GM23338 (cell line): ENCODE data around the gene TSPAN7. TPM values are rescaled to one million over a fixed set of nuclear protein-coding genes. Genes with fewer than 3 reads are reported as not detected.

Experiments
- ATAC-seq: fragments of 200-7000 bp; cut with Tn5 transposase; 3 replicates; pipeline ENCODE4 v1.9.1; 2020
- DNase-seq: peaks from one replicate; pipeline ENCODE4 v3.0.0-alpha.2; 2015; ENCODE audit warnings: low spot score
- H2AFZ ChIP-seq: fragments of 200-600 bp; sonication (generic); 2 replicates; pipeline ENCODE4 v1.8.0; 2016; ENCODE audit warnings: antibody characterized with exemption, mild to moderate bottlenecking, moderate library complexity
- H3F3A ChIP-seq: fragments of 200-600 bp; sonication (generic); replicated peaks from 2 replicates; pipeline ENCODE4 v1.8.0; 2017; ENCODE audit warnings: antibody characterized with exemption, mixed run types, low read depth
- H3K27ac ChIP-seq: fragments of 200-600 bp; sonication (generic); 2 replicates; pipeline ENCODE4 v1.6.1; 2016; ENCODE audit warnings: low read depth
- H3K27me3 ChIP-seq: fragments of 200-600 bp; sonication (generic); 2 replicates; pipeline ENCODE4 v1.8.0; 2016; ENCODE audit warnings: mild to moderate bottlenecking, mixed run types, moderate library complexity; ENCODE audit not compliant: insufficient read depth
- H3K36me3 ChIP-seq: fragments of 200-600 bp; sonication (generic); 2 replicates; pipeline ENCODE4 v1.8.0; 2016; ENCODE audit warnings: mild to moderate bottlenecking; ENCODE audit not compliant: insufficient read depth
- H3K4me1 ChIP-seq: fragments of 200-600 bp; sonication (generic); 2 replicates; pipeline ENCODE4 v1.8.0; 2016; ENCODE audit warnings: mild to moderate bottlenecking, moderate library complexity; ENCODE audit not compliant: insufficient read depth
- H3K4me2 ChIP-seq: fragments of 200-600 bp; sonication (generic); 2 replicates; pipeline ENCODE4 v1.7.1; 2017; ENCODE audit warnings: mixed run types
- H3K4me3 ChIP-seq: fragments of 200-600 bp; sonication (generic); 2 replicates; pipeline ENCODE4 v1.6.1; 2016; ENCODE audit warnings: mixed run types
- H3K79me2 ChIP-seq: fragments of 200-600 bp; sonication (generic); replicated peaks from 2 replicates; pipeline ENCODE4 v1.8.0; 2017; ENCODE audit warnings: mild to moderate bottlenecking; ENCODE audit not compliant: insufficient read depth
- H3K9me2 ChIP-seq: fragments of 200-600 bp; sonication (generic); 2 replicates; pipeline ENCODE4 v1.8.0; 2017; ENCODE audit not compliant: insufficient read depth
- H4K20me1 ChIP-seq: fragments of 200-600 bp; sonication (generic); replicated peaks from 2 replicates; pipeline ENCODE4 v1.8.0; 2017; ENCODE audit warnings: mild to moderate bottlenecking; ENCODE audit not compliant: insufficient read depth
- H3K27ac Mint-ChIP-seq: 2 replicates; pipeline ENCODE4 v1.8.0; 2020; ENCODE audit warnings: inconsistent platforms, mild to moderate bottlenecking, moderate library complexity, mixed read lengths
- H3K27me3 Mint-ChIP-seq: 3 replicates; pipeline ENCODE4 v1.8.0; 2022; ENCODE audit warnings: low read depth, mild to moderate bottlenecking, moderate library complexity, mixed read lengths, inconsistent platforms; ENCODE audit not compliant: insufficient read depth, poor library complexity
- H3K36me3 Mint-ChIP-seq: 3 replicates; pipeline ENCODE4 v1.8.0; 2021; ENCODE audit warnings: low read depth, mild to moderate bottlenecking, inconsistent platforms, moderate library complexity, mixed read lengths
- H3K4me1 Mint-ChIP-seq: 3 replicates; pipeline ENCODE4 v1.8.0; 2020; ENCODE audit warnings: mild to moderate bottlenecking, inconsistent platforms, mixed read lengths
- H3K4me3 Mint-ChIP-seq: 3 replicates; pipeline ENCODE4 v1.8.0; 2021; ENCODE audit warnings: moderate library complexity, mild to moderate bottlenecking, inconsistent platforms, mixed read lengths
- H3K9me3 Mint-ChIP-seq: 3 replicates; pipeline ENCODE4 v1.8.0; 2020; ENCODE audit warnings: moderate library complexity, mild to moderate bottlenecking, inconsistent platforms, mixed read lengths
- CREB1 ChIP-seq: fragments of 250-450 bp; sonication (Bioruptor Pico); IDR thresholded peaks from 2 replicates; pipeline ENCODE4 v1.5.0; 2020; ENCODE audit warnings: low read depth, mild to moderate bottlenecking, moderate library complexity
- CTCF ChIP-seq, 2 experiments: fragments of 200-600 bp in 1 of 2; sonication (generic) in 1 of 2; conservative IDR thresholded peaks; 2 replicates each; pipeline versions ENCODE4 v1.5.1 to v1.6.1; 2016 to 2017; ENCODE audit warnings: antibody characterized with exemption in 2 of 2, low read depth in 2 of 2, mild to moderate bottlenecking in 2 of 2, moderate library complexity in 1 of 2
- ETS1 ChIP-seq: IDR thresholded peaks from 2 replicates; pipeline ENCODE4 v1.6.1; 2016; ENCODE audit warnings: antibody characterized with exemption
- EZH2 ChIP-seq: fragments of 200-600 bp; sonication (generic); IDR thresholded peaks from one replicate; pipeline ENCODE4 v1.8.0; 2017; ENCODE audit warnings: antibody characterized with exemption, mild to moderate bottlenecking, low read depth; ENCODE audit not compliant: unreplicated experiment
- EZH2phosphoT487 ChIP-seq: fragments of 200-600 bp; sonication (generic); IDR thresholded peaks from one replicate; pipeline ENCODE4 v1.8.1; 2018; ENCODE audit warnings: antibody characterized with exemption; ENCODE audit not compliant: unreplicated experiment
- JUNB ChIP-seq: IDR thresholded peaks from one replicate; pipeline ENCODE4 v1.6.1; 2016; ENCODE audit warnings: antibody characterized with exemption; ENCODE audit not compliant: unreplicated experiment
- NANOG ChIP-seq: IDR thresholded peaks from 2 replicates; pipeline ENCODE4 v1.6.1; 2016; ENCODE audit warnings: antibody characterized with exemption, borderline replicate concordance
- POLR2AphosphoS5 ChIP-seq: IDR thresholded peaks from 2 replicates; pipeline ENCODE4 v1.6.1; 2016; ENCODE audit warnings: antibody characterized with exemption, low read depth
- REST ChIP-seq: IDR thresholded peaks from one replicate; pipeline ENCODE4 v1.6.1; 2018; ENCODE audit warnings: antibody characterized with exemption; ENCODE audit not compliant: unreplicated experiment
- STAT1 ChIP-seq: IDR thresholded peaks from one replicate; pipeline ENCODE4 v1.6.1; 2016; ENCODE audit warnings: antibody characterized with exemption; ENCODE audit not compliant: unreplicated experiment
- ZNF114 ChIP-seq: fragments of 250-450 bp; sonication (Bioruptor Pico); IDR thresholded peaks from 2 replicates; pipeline ENCODE4 v1.5.0; 2020; ENCODE audit warnings: mild to moderate bottlenecking, moderate library complexity
- ZNF331 ChIP-seq: fragments of 250-450 bp; sonication (Bioruptor Pico); IDR thresholded peaks from 2 replicates; pipeline ENCODE4 v1.5.0; 2020; ENCODE audit warnings: low read depth, mild to moderate bottlenecking, moderate library complexity
- ZNF462 ChIP-seq: fragments of 250-450 bp; sonication (Bioruptor Pico); IDR thresholded peaks from 2 replicates; pipeline ENCODE4 v1.5.0; 2020; ENCODE audit warnings: mild to moderate bottlenecking, moderate library complexity
- polyA plus RNA-seq: library from polyadenylated mRNA; unstranded; fragments of >200 nt; fragmentation: Nextera tagmentation; extraction: Ambion mirVana; gene quantifications from 2 replicates; pipeline ENCODE4 v1.2.1, GENCODE V29; 2016
- total RNA-seq: library from RNA; depleted of rRNA; stranded (reverse); fragments of >200 nt; shearing (Covaris generic); gene quantifications from 2 replicates; pipeline ENCODE4 v1.2.3, GENCODE V29; 2014

The TSPAN7 gene
- total and polyA plus RNA-seq, 2 experiments from 2014 or later: 7.2 to 11.5 TPM

- ATAC-seq (no peak), DNase-seq (no peak)
- TF ChIP-seq EZH2 (no peak), ZNF331 (CRISPR knock-in tag) (no peak), NANOG (no peak), EZH2phosphoT487 (no peak), POLR2AphosphoS5 (no peak), REST (no peak), CREB1 (no peak), ZNF462 (CRISPR knock-in tag) (no peak), ETS1 (no peak), JUNB (no peak), CTCF (conservative IDR thresholded peaks at IDR 0.05; ENCODE audit: low read depth in 2 of 2) (no peak), STAT1 (no peak), ZNF114 (no peak)
These were observed 75.8 kb downstream of the TSPAN7 start for GRCh38 chrX:38636949-38637819.

More at GRCh38 chrX:38636949-38637819, 75.8 kb downstream of the TSPAN7 start:
- no peak overlapping the region for H3K27ac Mint-ChIP-seq
- no peaks in the 10 kb centered on the region for H3K36me3 ChIP-seq
- H3K4me1 ChIP-seq: no peaks in the 10 kb centered on the region
- no peaks in the 10 kb centered on the region for H3K9me2 ChIP-seq
- H4K20me1 ChIP-seq: no peaks in the 10 kb centered on the region
- H3K36me3 Mint-ChIP-seq: no peaks in the 10 kb centered on the region
- H3K4me3 Mint-ChIP-seq: no peak overlapping the region
- H3K27ac ChIP-seq: no peak overlapping the region
- peaks cover 8% of the 10 kb centered on the region; the same call in 2 of the 3 replicates for H3K4me1 Mint-ChIP-seq
- no peaks in the 10 kb centered on the region for H3K27me3 Mint-ChIP-seq
- H3K79me2 ChIP-seq: no peaks in the 10 kb centered on the region
- H3K9me3 Mint-ChIP-seq: no peaks in the 10 kb centered on the region
- H3K4me3 ChIP-seq: no peak overlapping the region
- H3F3A ChIP-seq: no peaks in the 10 kb centered on the region
- H2AFZ ChIP-seq: no peak overlapping the region
- no peak overlapping the region for H3K4me2 ChIP-seq
- H3K27me3 ChIP-seq: no peaks in the 10 kb centered on the region
